Neural cell (in vitro differentiated cells): ENCODE results near the gene PNPLA7. TPM values are rescaled to one million over a fixed set of nuclear protein-coding genes. Genes with fewer than 3 reads are reported as not detected.

Experiments
- H2AFZ ChIP-seq: fragments of 200-600, 300-800 bp; sonication (generic), shearing (Covaris generic); 2 replicates; pipeline ENCODE4 v1.6.0; 2014; ENCODE audit warnings: low read depth, mild to moderate bottlenecking, antibody characterized with exemption, low read length, moderate library complexity
- H3F3A ChIP-seq: fragments of 200-600 bp; shearing (Covaris generic); 2 replicates; pipeline ENCODE4 v1.6.1; 2016; ENCODE audit warnings: mild to moderate bottlenecking, moderate library complexity, mixed read lengths, antibody characterized with exemption, low read length; ENCODE audit not compliant: insufficient read depth, poor library complexity, severe bottlenecking
- H3K27ac ChIP-seq: fragments of 200-600, 300-800 bp; sonication (generic), shearing (Covaris generic); 2 replicates; pipeline ENCODE4 v1.5.1; 2014; ENCODE audit warnings: mild to moderate bottlenecking, low read length, moderate library complexity
- H3K27me3 ChIP-seq: fragments of 300-800, 200-600 bp; sonication (generic), shearing (Covaris generic); 2 replicates; pipeline ENCODE4 v1.6.0; 2014; ENCODE audit warnings: mild to moderate bottlenecking, low read depth, low read length, moderate library complexity; ENCODE audit not compliant: insufficient read depth
- H3K36me3 ChIP-seq: fragments of 300-800, 200-600 bp; sonication (generic), shearing (Covaris generic); 2 replicates; pipeline ENCODE4 v1.5.1; 2014; ENCODE audit warnings: mild to moderate bottlenecking, antibody characterized with exemption, low read length, moderate library complexity; ENCODE audit not compliant: insufficient read depth
- H3K4me2 ChIP-seq: fragments of 300-800, 200-600 bp; sonication (generic), shearing (Covaris generic); 2 replicates; pipeline ENCODE4 v1.6.0; 2014; ENCODE audit warnings: mild to moderate bottlenecking, low read length
- H3K4me3 ChIP-seq: fragments of 300-800, 200-600 bp; sonication (generic), shearing (Covaris generic); 2 replicates; pipeline ENCODE4 v1.5.1; 2014; ENCODE audit warnings: mild to moderate bottlenecking, low read length, moderate library complexity
- H3K79me2 ChIP-seq: fragments of 200-600 bp; shearing (Covaris generic); replicated peaks from 2 replicates; pipeline ENCODE4 v1.6.0; 2014; ENCODE audit warnings: mild to moderate bottlenecking, low read length, moderate library complexity; ENCODE audit not compliant: insufficient read depth
- H3K9ac ChIP-seq: fragments of 300-800, 200-600 bp; sonication (generic), shearing (Covaris generic); 2 replicates; pipeline ENCODE4 v1.6.1; 2016; ENCODE audit warnings: mild to moderate bottlenecking, low read length, mixed read lengths
- H3K9me2 ChIP-seq: fragments of 200-600 bp; shearing (Covaris generic); 2 replicates; pipeline ENCODE4 v1.6.1; 2016; ENCODE audit warnings: mild to moderate bottlenecking, low read length, mixed read lengths; ENCODE audit not compliant: insufficient read depth
- H3K9me3 ChIP-seq: fragments of 200-600, 300-800 bp; sonication (generic), shearing (Covaris generic); 2 replicates; pipeline ENCODE4 v1.6.1; 2016; ENCODE audit warnings: mild to moderate bottlenecking, mixed run types, low read length, moderate library complexity, mixed read lengths
- H4K20me1 ChIP-seq: fragments of 200-600 bp; shearing (Covaris generic); 2 replicates; pipeline ENCODE4 v1.6.1; 2016; ENCODE audit warnings: mild to moderate bottlenecking, mixed run types; ENCODE audit not compliant: insufficient read depth
- CTCF ChIP-seq: fragments of 450-650 bp; IDR thresholded peaks from 2 replicates; pipeline ENCODE4 v1.5.1; 2014; ENCODE audit warnings: antibody characterized with exemption, mild to moderate bottlenecking, moderate library complexity; ENCODE audit not compliant: poor library complexity, severe bottlenecking
- EP300 ChIP-seq: fragments of 450-650 bp; conservative IDR thresholded peaks from 2 replicates; pipeline ENCODE4 v1.6.1; 2014; ENCODE audit warnings: antibody characterized with exemption, mild to moderate bottlenecking, moderate library complexity; ENCODE audit not compliant: poor library complexity, severe bottlenecking
- EZH2 ChIP-seq: fragments of 200-600, 300-800 bp; shearing (Covaris generic), sonication (generic); IDR thresholded peaks from 2 replicates; pipeline ENCODE4 v1.6.1; 2014; ENCODE audit warnings: antibody characterized with exemption, low read length, borderline replicate concordance, mild to moderate bottlenecking; ENCODE audit not compliant: insufficient read depth, poor library complexity, severe bottlenecking
- MXI1 ChIP-seq: fragments of 450-650 bp; conservative IDR thresholded peaks from 2 replicates; pipeline ENCODE4 v1.6.1; 2014; ENCODE audit warnings: antibody characterized with exemption, mild to moderate bottlenecking; ENCODE audit not compliant: poor library complexity, severe bottlenecking
- POLR2AphosphoS5 ChIP-seq: IDR thresholded peaks from 2 replicates; pipeline ENCODE4 v1.6.1; 2012
- RAD21 ChIP-seq: fragments of 450-650 bp; conservative IDR thresholded peaks from 2 replicates; pipeline ENCODE4 v1.6.1; 2014; ENCODE audit warnings: antibody characterized with exemption, mild to moderate bottlenecking, moderate library complexity
- REST ChIP-seq: IDR thresholded peaks from 2 replicates; pipeline ENCODE4 v1.6.1; 2012; ENCODE audit warnings: borderline replicate concordance
- SMC3 ChIP-seq: fragments of 450-650 bp; conservative IDR thresholded peaks from 2 replicates; pipeline ENCODE4 v1.6.1; 2014; ENCODE audit warnings: antibody characterized with exemption, mild to moderate bottlenecking, moderate library complexity; ENCODE audit not compliant: poor library complexity
- TAF1 ChIP-seq: IDR thresholded peaks from 2 replicates; pipeline ENCODE4 v1.6.1; 2012; ENCODE audit warnings: low read depth
- polyA plus RNA-seq: library from polyadenylated mRNA; depleted of rRNA; stranded (reverse); fragments of >200 nt; gene quantifications from 2 replicates; pipeline ENCODE4 v1.2.3, GENCODE V29; 2014

The PNPLA7 gene
- polyA plus RNA-seq, 1 donor from 2014 or later = 0.72 TPM

- H2AFZ ChIP-seq = no peak overlapping the region
- H3F3A ChIP-seq = no peaks in the 10 kb centered on the region
- no peaks in the 10 kb centered on the region for H4K20me1 ChIP-seq
- no peak overlapping the region for H3K4me2 ChIP-seq
- no peak overlapping the region for H3K9ac ChIP-seq
- H3K79me2 ChIP-seq = no peaks in the 10 kb centered on the region
- H3K27ac ChIP-seq = no peak overlapping the region
- H3K36me3 ChIP-seq = no peaks in the 10 kb centered on the region
- no peaks in the 10 kb centered on the region for H3K9me2 ChIP-seq
- H3K9me3 ChIP-seq = no peaks in the 10 kb centered on the region
- peaks cover 10% of the 10 kb centered on the region for H3K27me3 ChIP-seq
- no peak overlapping the region for H3K4me3 ChIP-seq
- TF ChIP-seq REST = no peak
- no peak for TF ChIP-seq SMC3
- TF ChIP-seq CTCF = no peak
- no peak for TF ChIP-seq EP300
- no peak for TF ChIP-seq MXI1
- TF ChIP-seq POLR2AphosphoS5 = no peak
- no peak for TF ChIP-seq TAF1
- no peak for TF ChIP-seq EZH2
- no peak for TF ChIP-seq RAD21
These were observed 111.5 kb downstream of the PNPLA7 start for GRCh38 chr9:137438591-137439157.

- Histone ChIP-seq H3K79me2 (no peaks in the 10 kb centered on the region), H2AFZ (no peak overlapping the region), H3K27me3 (peaks cover 10% of the 10 kb centered on the region), H3K4me3 (no peak overlapping the region), H3K36me3 (no peaks in the 10 kb centered on the region), H3K9me3 (no peaks in the 10 kb centered on the region), H4K20me1 (no peaks in the 10 kb centered on the region), H3K9ac (no peak overlapping the region), H3F3A (no peaks in the 10 kb centered on the region), H3K4me2 (no peak overlapping the region), H3K9me2 (no peaks in the 10 kb centered on the region), H3K27ac (no peak overlapping the region)
- TF ChIP-seq REST (no peak), CTCF (no peak), EZH2 (no peak), MXI1 (no peak), EP300 (no peak)
These were observed 112.3 kb downstream of the PNPLA7 start for GRCh38 chr9:137437691-137438590.
